ENCODE results near the gene PDK4.

- no peak for TF ChIP-seq CTCF (IDR thresholded peaks at IDR 0.05)
- TF ChIP-seq POLR2AphosphoS5 (IDR thresholded peaks at IDR 0.05) = no peak
These were observed 53.0 kb downstream of the PDK4 start for GRCh38 chr7:95543312-95543711.

Data from transverse colon (tissue), 4 donors.